ENCODE data around the gene ZAR1. TPM values are rescaled to one million over a fixed set of nuclear protein-coding genes. Genes with fewer than 3 reads are reported as not detected.

ZAR1 gene
- total RNA-seq, 1 donor, result not detected

DNA sequence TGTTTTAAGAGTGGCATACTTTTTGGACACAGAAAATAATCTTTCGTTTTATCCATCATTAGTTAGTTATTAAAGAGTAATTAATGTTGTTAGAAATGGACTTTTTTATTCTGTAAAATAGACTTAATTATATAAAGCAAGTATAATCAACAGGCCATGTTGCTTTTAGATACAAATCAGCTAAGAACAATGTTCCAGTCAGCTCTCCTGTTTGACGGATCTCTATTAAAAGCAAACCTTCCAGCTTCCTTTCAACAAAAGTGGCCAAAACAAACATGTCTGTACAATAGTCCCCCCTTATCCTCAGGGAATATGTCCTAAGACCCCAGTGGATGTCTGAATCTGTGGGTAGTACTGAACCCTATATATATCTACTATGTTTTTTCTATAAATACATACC, 11.8 kb upstream of the ZAR1 start:
- Histone ChIP-seq H3K9me3 (ENCODE audit: low read depth, low read length) (no peaks in the 10 kb centered on the region), H3K4me1 (ENCODE audit: insufficient read depth, low read length) (peaks cover under 1% of the 10 kb centered on the region), H3K27me3 (ENCODE audit: insufficient read depth, low read length) (peaks cover 31% of the 10 kb centered on the region), H3K4me3 (ENCODE audit: low read length) (no peak overlapping the region)

DNA sequence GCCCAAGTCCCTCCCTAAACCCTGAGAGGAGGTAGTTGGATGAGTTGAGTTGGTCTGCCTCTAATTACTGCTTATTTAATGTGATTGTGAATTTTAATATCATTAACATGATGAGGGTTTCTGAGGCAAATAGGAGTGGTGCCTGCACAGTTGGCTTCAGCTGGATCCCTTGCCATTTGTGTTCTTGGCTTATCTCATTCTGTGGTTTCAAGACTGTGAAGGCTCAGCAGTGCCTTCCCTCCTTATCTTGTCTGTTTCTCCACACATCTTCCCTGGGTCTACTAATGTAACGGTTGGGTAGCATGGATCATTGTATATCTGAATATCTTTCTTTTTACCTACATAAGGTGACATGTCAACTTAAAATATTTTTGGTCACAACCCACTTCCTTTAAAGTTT, 8.5 kb upstream of the ZAR1 start:
- peaks cover 62% of the 10 kb centered on the region for H3K27me3 ChIP-seq (ENCODE audit: insufficient read depth, low read length)
- H3K4me1 ChIP-seq (ENCODE audit: insufficient read depth, low read length), result peaks cover 12% of the 10 kb centered on the region
- no peak overlapping the region for H3K4me3 ChIP-seq (ENCODE audit: low read length)

DNA sequence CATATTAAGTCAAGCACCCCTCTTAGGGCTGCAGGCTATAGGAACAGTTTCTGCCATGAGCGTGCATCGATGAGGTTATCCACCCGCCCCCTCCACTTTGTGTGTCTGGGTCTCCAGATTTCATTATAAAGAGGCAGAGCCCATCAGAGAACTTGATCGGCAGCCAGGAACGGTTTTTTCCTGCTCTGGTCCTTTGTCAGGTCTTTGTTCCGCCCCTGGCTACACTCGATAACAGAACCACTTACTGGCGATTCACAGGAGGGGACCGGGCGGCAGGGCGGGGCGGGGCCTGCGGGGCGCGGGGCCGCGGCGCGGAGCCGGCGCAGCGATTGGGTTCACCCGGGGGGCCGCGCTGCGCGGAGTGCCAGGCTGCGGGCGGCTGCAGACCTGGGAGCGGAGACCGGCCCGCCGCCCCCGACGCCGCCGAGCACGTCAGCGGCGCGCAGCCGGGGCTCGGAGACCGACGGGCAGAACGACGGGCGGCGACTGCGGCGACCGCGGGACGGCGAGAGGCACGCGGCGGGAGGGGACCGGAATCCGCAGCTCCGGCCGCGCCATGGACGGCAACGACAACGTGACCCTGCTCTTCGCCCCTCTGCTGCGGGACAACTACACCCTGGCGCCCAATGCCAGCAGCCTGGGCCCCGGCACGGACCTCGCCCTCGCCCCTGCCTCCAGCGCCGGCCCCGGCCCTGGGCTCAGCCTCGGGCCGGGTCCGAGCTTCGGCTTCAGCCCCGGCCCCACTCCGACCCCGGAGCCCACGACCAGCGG, 6.9 kb upstream of the ZAR1 start, which contains the start of gene SLC10A4:
TSS of gene SLC10A4 (plus strand) at position 338 of the 771 bp plus-strand sequence. CDS start at position 557, 219 bp downstream.
- Histone ChIP-seq H3K9me3 (ENCODE audit: low read depth, low read length) (no peaks in the 10 kb centered on the region), H3K4me1 (ENCODE audit: insufficient read depth, low read length) (peaks cover 12% of the 10 kb centered on the region), H3K4me3 (ENCODE audit: low read length) (no peak within 1 kb of the TSS), H3K27me3 (ENCODE audit: insufficient read depth, low read length) (peaks cover 78% of the 10 kb centered on the region)

More for the DNA sequence above, 8.5 kb upstream of the ZAR1 start:
- H3K9me3 ChIP-seq (ENCODE audit: low read depth, low read length), result no peaks in the 10 kb centered on the region

DNA sequence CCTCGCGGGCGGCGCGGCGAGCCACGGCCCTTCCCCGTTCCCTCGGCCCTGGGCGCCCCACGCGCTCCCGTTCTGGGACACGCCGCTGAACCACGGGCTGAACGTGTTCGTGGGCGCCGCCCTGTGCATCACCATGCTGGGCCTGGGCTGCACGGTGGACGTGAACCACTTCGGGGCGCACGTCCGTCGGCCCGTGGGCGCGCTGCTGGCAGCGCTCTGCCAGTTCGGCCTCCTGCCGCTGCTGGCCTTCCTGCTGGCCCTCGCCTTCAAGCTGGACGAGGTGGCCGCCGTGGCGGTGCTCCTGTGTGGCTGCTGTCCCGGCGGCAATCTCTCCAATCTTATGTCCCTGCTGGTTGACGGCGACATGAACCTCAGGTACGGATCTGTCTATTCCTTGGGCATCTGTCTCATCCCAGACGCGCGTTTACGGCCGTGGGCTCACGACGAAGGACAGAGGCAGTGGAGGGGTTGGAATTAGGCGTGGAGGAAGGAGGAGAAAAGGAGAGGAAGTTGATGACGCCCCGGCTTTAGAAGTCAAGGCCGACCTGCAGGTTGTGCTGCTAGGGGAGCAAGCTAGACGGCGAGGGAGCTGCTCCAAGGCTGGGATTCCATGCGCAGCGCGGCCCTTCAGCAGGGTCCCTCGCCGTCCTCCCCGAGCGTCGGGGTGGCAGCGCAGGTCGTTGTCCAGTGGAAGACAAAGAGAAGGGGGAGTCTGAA, 6.1 kb upstream of the ZAR1 start:
- peaks cover 12% of the 10 kb centered on the region for H3K4me1 ChIP-seq (ENCODE audit: insufficient read depth, low read length)
- H3K9me3 ChIP-seq (ENCODE audit: low read depth, low read length), result no peaks in the 10 kb centered on the region
- no peak overlapping the region for H3K4me3 ChIP-seq (ENCODE audit: low read length)
- H3K27me3 ChIP-seq (ENCODE audit: insufficient read depth, low read length), result peaks cover 85% of the 10 kb centered on the region

DNA sequence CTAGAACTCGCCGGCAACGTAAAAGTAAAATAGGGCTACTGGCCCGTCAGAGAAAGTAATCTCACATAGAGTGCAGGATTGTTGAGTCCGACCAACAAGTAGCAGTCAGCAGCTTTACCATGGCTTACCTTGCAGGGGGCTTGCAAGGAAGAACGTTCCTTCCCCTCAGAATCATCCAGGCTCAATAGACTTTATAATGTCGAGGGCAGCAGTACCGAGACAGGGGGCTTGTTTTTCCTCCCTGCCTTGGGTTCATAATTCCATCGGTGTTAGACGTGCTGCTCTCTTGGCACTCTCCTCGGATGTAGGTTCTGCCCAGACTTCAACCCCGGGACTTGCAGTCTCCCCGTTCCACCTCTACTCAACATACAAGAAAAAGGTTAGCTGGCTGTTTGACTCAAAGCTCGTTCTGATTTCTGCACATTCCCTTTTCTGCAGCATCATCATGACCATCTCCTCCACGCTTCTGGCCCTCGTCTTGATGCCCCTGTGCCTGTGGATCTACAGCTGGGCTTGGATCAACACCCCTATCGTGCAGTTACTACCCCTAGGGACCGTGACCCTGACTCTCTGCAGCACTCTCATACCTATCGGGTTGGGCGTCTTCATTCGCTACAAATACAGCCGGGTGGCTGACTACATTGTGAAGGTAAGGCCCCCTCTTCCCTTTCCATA, 5.4 kb upstream of the ZAR1 start:
- no peak overlapping the region for H3K4me3 ChIP-seq (ENCODE audit: low read length)
- H3K4me1 ChIP-seq (ENCODE audit: insufficient read depth, low read length), result peaks cover 12% of the 10 kb centered on the region
- H3K27me3 ChIP-seq (ENCODE audit: insufficient read depth, low read length), result peaks cover 90% of the 10 kb centered on the region
- no peaks in the 10 kb centered on the region for H3K9me3 ChIP-seq (ENCODE audit: low read depth, low read length)

DNA sequence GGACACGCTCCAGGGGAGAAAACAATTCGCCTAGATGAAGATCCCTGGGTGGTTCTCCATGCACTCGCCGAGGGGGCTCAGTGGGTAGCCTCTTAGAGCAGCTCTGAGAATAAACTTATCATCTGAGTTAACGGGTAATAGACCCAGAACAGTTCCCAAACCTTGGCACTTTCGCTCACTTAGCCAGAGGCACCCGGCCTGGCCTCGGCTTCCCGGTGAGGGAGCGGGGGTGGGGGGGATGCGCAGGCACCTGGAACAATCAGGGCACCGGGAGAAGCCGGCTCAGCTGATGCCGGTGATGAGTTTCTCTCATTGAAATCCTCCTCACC, 405 bp upstream of the ZAR1 start:
- Histone ChIP-seq H3K4me1 (ENCODE audit: insufficient read depth, low read length) (peaks cover 16% of the 10 kb centered on the region), H3K27me3 (ENCODE audit: insufficient read depth, low read length) (peaks cover 74% of the 10 kb centered on the region), H3K9me3 (ENCODE audit: low read depth, low read length) (no peaks in the 10 kb centered on the region), H3K4me3 (ENCODE audit: low read length) (no peak overlapping the region)

DNA sequence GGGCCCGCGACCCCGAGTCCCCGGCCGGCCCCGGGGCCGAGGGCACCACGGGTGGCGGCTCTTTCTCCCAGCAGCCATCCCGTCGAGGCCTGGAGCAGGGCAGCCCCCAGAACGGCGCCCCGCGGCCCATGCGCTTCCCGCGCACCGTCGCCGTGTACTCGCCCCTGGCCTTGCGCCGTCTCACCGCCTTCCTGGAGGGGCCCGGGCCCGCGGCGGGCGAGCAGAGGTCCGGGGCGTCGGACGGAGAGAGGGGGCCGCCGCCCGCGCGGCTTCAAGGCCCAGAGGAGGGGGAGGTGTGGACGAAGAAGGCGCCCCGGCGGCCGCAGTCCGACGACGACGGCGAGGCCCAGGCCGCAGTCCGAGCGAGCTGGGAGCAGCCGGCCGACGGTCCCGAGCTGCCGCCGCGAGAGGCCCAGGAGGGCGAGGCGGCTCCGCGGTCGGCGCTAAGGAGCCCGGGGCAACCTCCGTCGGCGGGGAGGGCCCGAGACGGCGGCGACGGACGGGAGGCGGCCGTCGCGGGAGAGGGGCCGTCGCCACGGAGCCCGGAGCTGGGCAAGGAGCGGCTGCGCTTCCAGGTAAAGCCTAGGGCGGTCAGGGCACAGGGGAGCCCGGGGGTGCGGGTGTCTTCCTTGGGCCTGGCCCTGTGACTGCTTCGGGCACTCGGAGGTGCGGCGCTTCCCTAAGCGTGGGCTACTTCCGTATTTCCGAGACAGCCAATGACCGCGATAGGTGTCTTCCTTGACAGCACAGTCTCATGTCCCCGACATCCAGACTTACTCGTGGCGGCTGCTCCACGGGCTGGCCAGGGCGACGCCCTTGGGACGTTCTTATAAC, 845 bp downstream of the ZAR1 start:
- H3K9me3 ChIP-seq (ENCODE audit: low read depth, low read length), result no peaks in the 10 kb centered on the region
- H3K27me3 ChIP-seq (ENCODE audit: insufficient read depth, low read length), result peaks cover 62% of the 10 kb centered on the region
- no peak overlapping the region for H3K4me3 ChIP-seq (ENCODE audit: low read length)
- peaks cover 16% of the 10 kb centered on the region for H3K4me1 ChIP-seq (ENCODE audit: insufficient read depth, low read length)

DNA sequence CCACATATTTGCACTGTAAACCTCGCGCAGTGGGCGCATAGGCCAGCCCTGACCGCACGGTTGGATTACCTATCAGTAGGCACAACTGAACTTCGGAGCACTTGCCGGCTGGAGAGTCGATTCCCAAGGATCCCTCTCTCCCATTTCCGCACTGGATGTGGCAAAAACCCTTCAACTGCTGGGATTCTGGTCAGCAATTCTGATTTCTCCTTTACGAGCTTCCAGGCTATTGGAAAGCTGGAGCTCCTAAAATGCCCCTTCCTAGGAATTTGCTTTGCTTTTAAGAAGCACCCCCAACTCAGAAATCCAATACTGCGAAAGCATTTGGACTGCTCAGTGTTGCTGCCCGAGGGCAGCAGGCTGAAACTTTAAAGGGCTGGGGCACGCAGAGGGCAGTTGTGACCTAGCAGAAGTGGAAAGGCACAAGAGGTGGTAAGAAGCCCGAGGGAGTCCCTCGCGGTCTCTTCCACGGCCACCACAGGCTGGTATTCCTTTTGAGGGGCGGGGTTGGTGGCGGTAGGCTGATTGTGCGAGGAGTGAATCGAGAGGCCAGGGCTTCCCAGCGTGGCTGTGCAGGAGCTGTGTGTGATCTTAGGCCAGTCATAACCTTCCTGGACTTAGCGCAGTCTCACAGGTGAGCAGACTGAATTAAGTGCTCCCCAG, 1.6 kb downstream of the ZAR1 start:
- peaks cover 55% of the 10 kb centered on the region for H3K27me3 ChIP-seq (ENCODE audit: insufficient read depth, low read length)
- peaks cover 16% of the 10 kb centered on the region for H3K4me1 ChIP-seq (ENCODE audit: insufficient read depth, low read length)
- H3K4me3 ChIP-seq (ENCODE audit: low read length), result no peak overlapping the region

DNA sequence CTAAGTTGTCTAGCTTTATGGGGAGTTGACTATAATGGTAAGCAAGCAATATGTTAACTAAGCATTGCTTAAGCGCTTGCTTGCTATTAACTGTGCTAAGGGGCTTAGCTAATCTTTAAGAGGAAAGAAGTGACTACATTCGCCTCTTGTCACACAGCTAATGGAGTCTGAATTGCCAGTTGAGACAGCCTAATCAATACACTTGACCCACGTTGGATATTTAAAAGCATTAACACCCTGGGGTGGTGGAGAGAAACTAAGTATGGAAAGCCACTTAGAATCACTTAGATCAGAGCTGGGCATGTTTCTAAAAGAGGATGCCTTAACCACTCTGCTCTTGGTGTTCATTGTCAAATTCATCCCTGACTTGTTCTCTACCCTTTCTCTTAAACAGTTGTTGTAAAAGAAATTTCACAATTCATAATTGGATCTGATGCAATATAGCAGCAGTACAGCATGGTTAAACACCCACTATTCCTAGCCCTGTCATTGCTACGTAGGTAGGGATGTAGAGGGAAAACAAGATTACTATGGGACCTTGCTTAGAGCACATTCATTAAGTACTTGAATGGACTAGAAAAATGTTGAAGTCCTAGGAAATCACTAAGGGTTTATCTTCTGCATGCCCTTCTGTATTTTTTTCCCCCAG, 3.5 kb downstream of the ZAR1 start:
- Histone ChIP-seq H3K4me1 (ENCODE audit: insufficient read depth, low read length) (peaks cover 16% of the 10 kb centered on the region), H3K4me3 (ENCODE audit: low read length) (no peak overlapping the region), H3K9me3 (ENCODE audit: low read depth, low read length) (no peaks in the 10 kb centered on the region), H3K27me3 (ENCODE audit: insufficient read depth, low read length) (peaks cover 36% of the 10 kb centered on the region)

More for the DNA sequence above, 1.6 kb downstream of the ZAR1 start:
- no peaks in the 10 kb centered on the region for H3K9me3 ChIP-seq (ENCODE audit: low read depth, low read length)

DNA sequence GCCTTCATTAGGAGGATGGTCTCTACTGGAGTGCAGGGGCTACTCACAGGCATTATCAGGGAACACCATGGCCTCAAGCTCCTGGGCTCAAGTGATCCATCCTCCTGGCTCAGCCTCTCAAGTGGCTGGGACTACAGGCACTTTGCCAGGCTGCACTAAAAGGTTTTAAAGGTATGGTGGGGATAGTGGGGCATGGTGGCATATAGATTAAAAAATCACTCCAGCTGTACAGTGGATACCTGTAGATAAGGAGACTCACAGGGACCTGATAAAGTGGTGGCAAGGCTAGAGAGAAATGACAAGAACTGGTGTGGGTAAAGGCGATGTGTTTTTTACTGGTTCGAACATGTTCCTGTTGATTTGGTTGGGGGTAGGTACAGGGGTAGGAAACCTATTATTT, 5.9 kb downstream of the ZAR1 start:
- peaks cover 14% of the 10 kb centered on the region for H3K27me3 ChIP-seq (ENCODE audit: insufficient read depth, low read length)
- H3K4me1 ChIP-seq (ENCODE audit: insufficient read depth, low read length), result peaks cover 3% of the 10 kb centered on the region
- H3K4me3 ChIP-seq (ENCODE audit: low read length), result no peak overlapping the region
- H3K9me3 ChIP-seq (ENCODE audit: low read depth, low read length), result no peaks in the 10 kb centered on the region

DNA sequence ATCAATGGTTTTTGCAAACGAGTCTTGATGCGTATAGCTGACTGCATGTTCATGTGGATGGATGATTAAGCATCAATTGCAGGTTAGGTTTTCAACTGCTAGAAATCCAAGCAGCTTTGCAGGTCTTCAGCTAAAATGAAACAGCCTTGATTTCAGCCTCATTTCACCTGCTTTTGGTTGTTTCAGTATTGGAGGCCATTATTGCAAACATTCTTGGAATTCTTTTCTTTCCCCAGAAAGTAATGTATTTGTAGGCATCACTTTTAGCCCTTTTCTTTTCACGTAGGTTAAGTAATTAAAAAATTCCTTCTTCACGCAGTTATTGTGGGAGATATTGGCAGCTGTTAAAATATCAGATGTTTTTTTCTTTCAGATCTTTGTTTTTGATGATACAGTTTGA, 8.8 kb downstream of the ZAR1 start:
- Histone ChIP-seq H3K9me3 (ENCODE audit: low read depth, low read length) (no peaks in the 10 kb centered on the region), H3K4me1 (ENCODE audit: insufficient read depth, low read length) (no peaks in the 10 kb centered on the region), H3K4me3 (ENCODE audit: low read length) (no peak overlapping the region), H3K27me3 (ENCODE audit: insufficient read depth, low read length) (no peaks in the 10 kb centered on the region)

DNA sequence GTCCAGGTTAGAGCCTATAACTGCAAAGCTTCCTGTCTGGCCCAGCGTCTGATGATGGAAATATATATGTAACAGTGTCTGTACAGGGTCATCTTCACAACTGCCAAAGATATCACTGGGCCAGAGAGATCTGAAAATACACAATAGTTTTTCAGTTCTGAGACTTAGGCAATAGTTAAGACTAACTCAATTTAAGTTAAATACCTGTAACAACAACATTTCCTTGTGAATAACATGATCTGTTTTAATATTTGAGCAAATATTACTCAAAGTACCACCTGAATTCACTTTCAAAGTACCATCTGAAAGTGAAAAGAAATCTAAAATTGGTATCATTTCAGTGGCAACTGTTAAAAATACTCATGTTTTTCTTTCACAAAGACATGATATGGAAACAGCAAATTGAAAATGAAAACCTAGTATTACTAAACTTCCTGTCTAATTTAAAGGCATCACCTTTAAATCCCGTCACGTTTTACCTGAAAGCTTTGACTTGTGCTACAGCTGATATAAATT, 9.6 kb downstream of the ZAR1 start:
- Histone ChIP-seq H3K4me1 (ENCODE audit: insufficient read depth, low read length) (no peaks in the 10 kb centered on the region), H3K27me3 (ENCODE audit: insufficient read depth, low read length) (no peaks in the 10 kb centered on the region), H3K9me3 (ENCODE audit: low read depth, low read length) (no peaks in the 10 kb centered on the region), H3K4me3 (ENCODE audit: low read length) (no peak overlapping the region)

DNA sequence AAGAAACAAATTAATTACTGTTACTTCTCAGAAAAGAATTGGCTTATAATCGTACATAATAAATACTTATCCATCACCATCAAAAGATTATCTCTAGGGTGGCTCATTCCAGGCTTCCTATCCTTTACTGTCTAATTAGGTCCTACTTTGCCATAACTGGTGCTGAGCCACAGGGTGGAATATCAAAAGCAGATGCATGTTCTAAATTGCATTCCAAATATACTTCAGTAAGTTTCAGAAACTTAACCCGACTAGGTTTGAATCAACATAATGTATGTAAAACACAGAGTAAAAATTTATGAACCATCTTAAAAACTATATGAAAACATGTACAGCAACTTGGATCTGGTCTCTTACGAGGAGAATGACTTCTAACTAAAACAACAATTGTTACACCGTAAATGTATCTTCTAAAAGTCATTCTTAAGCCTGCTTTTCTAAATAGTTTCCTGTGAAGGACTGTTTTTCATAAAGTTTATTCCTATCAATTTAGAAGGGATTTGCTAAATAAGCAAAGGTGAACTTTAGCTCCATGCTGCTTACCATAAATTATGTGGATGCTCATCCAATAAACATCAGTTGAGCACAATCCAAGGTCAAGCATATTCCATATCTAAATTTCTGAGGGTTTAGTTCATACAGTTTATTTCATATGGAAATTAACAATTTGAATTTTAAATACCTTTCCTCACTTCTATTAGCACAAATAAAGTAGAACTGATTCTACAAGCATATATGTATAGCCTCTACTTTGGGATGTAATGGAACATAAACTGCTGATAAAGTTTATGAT, 13.4 kb downstream of the ZAR1 start:
- Histone ChIP-seq H3K4me1 (ENCODE audit: insufficient read depth, low read length) (no peaks in the 10 kb centered on the region), H3K4me3 (ENCODE audit: low read length) (no peak overlapping the region), H3K9me3 (ENCODE audit: low read depth, low read length) (no peaks in the 10 kb centered on the region), H3K27me3 (ENCODE audit: insufficient read depth, low read length) (no peaks in the 10 kb centered on the region)
